ENCODE results near the gene GZMM. TPM values are rescaled to one million over a fixed set of nuclear protein-coding genes. Genes with fewer than 3 reads are reported as not detected.

Gene GZMM
- total RNA-seq, 2 experiments from 2014 or later = 52.7 to 58.5 TPM

GRCh38 chr19:547836-548720 is 4.2 kb downstream of the GZMM start:
- Mint-ChIP-seq H3K4me1 (ENCODE audit: low read depth) (peaks cover 20% of the 10 kb centered on the region), H3K36me3 (ENCODE audit: low read depth) (peaks cover 9% of the 10 kb centered on the region), H3K27me3 (no peaks in the 10 kb centered on the region), H3K9me3 (no peaks in the 10 kb centered on the region), H3K4me3 (no peak overlapping the region), H3K27ac (no peak overlapping the region)
- ChIA-PET POLR2A (interaction anchor here (0.6 kb wide), 1 partner anchor 37 kb away, joined by 3 read pairs; no protein-coding TSS in a partner anchor), CTCF (interaction anchor here (0.7 kb wide), 1 partner anchor 36 kb away, joined by 3 read pairs; no protein-coding TSS in a partner anchor)
- ATAC-seq (no peak), DNase-seq (no peak)
- intact Hi-C loops (cut with micrococcal nuclease) = no loop called here
- no peak for TF ChIP-seq CTCF (IDR thresholded peaks at IDR 0.05)

- CTCF ChIA-PET = no interaction called here
- peaks cover 13% of the 10 kb centered on the region for H3K4me1 Mint-ChIP-seq (ENCODE audit: low read depth)
- intact Hi-C loops (cut with micrococcal nuclease) = no loop called here
- DNase-seq = no peak
- H3K4me3 Mint-ChIP-seq = no peak overlapping the region
- TF ChIP-seq CTCF (IDR thresholded peaks at IDR 0.05) = no peak
- ATAC-seq = no peak
- POLR2A ChIA-PET = no interaction called here
- H3K36me3 Mint-ChIP-seq (ENCODE audit: low read depth) = peaks cover 9% of the 10 kb centered on the region
- H3K9me3 Mint-ChIP-seq = no peaks in the 10 kb centered on the region
- H3K27me3 Mint-ChIP-seq = no peaks in the 10 kb centered on the region
- no peak overlapping the region for H3K27ac Mint-ChIP-seq
These were observed 5.3 kb downstream of the GZMM start for GRCh38 chr19:548886-549830.

GRCh38 chr19:554817-555216 is 11.0 kb downstream of the GZMM start:
- H3K36me3 Mint-ChIP-seq (ENCODE audit: low read depth) = no peaks in the 10 kb centered on the region
- H3K27me3 Mint-ChIP-seq = no peaks in the 10 kb centered on the region
- H3K9me3 Mint-ChIP-seq = no peaks in the 10 kb centered on the region
- TF ChIP-seq CTCF (IDR thresholded peaks at IDR 0.05) = no peak
- ChIA-PET POLR2A (interaction anchor here (2.2 kb wide), 1 partner anchor 17 kb away, joined by 8 read pairs; the partner anchor contains the start of gene BSG), CTCF (no interaction called here)
- no peaks in the 10 kb centered on the region for H3K4me1 Mint-ChIP-seq (ENCODE audit: low read depth)
- intact Hi-C loops (cut with micrococcal nuclease) = no loop called here
- ATAC-seq (no peak), DNase-seq (no peak)
- H3K27ac Mint-ChIP-seq = no peak overlapping the region
- no peak overlapping the region for H3K4me3 Mint-ChIP-seq

GRCh38 chr19:555474-555808 is 11.6 kb downstream of the GZMM start:
- H3K9me3 Mint-ChIP-seq = no peaks in the 10 kb centered on the region
- H3K4me3 Mint-ChIP-seq = no peak overlapping the region
- CTCF ChIA-PET = no interaction called here
- H3K27ac Mint-ChIP-seq = no peak overlapping the region
- POLR2A ChIA-PET = interaction anchor here (2.2 kb wide), 1 partner anchor 16 kb away, joined by 8 read pairs; the partner anchor contains the start of gene BSG
- H3K36me3 Mint-ChIP-seq (ENCODE audit: low read depth) = no peaks in the 10 kb centered on the region
- no peaks in the 10 kb centered on the region for H3K4me1 Mint-ChIP-seq (ENCODE audit: low read depth)
- intact Hi-C loops (cut with micrococcal nuclease) = no loop called here
- no peak for ATAC-seq
- DNase-seq = no peak
- TF ChIP-seq CTCF (IDR thresholded peaks at IDR 0.05) = no peak
- H3K27me3 Mint-ChIP-seq = no peaks in the 10 kb centered on the region
